SJSA1 (cell line): ENCODE data around the gene SIK3. TPM values are rescaled to one million over a fixed set of nuclear protein-coding genes. Genes with fewer than 3 reads are reported as not detected.
"Not testable (repeated sequence)": the region's sequence is repeated elsewhere in the genome, so short reads cannot be mapped to it uniquely, and the experiment has no call there.

Experiments
- DNase-seq, 2 experiments: peaks; one replicate each; pipeline ENCODE4 v3.0.0-alpha.2; 2015 to 2020; ENCODE audit warnings: low spot score in 2 of 2, low read depth in 1 of 2
- H3K27ac ChIP-seq: fragments of 250-450 bp; sonication (Bioruptor Pico); 2 replicates; pipeline ENCODE4 v1.5.1; 2020; ENCODE audit warnings: mild to moderate bottlenecking, moderate library complexity
- H3K27me3 ChIP-seq: fragments of 250-450 bp; sonication (Bioruptor Pico); replicated peaks from 2 replicates; pipeline ENCODE4 v1.5.1; 2020; ENCODE audit warnings: mild to moderate bottlenecking, moderate library complexity
- H3K36me3 ChIP-seq: fragments of 250-450 bp; sonication (Bioruptor Pico); 2 replicates; pipeline ENCODE4 v1.5.1; 2020; ENCODE audit warnings: mild to moderate bottlenecking
- H3K4me1 ChIP-seq: fragments of 250-450 bp; sonication (Bioruptor Pico); replicated peaks from 2 replicates; pipeline ENCODE4 v1.6.1; 2021; ENCODE audit warnings: mild to moderate bottlenecking
- H3K4me3 ChIP-seq: fragments of 250-450 bp; sonication (Bioruptor Pico); 2 replicates; pipeline ENCODE4 v1.5.1; 2020; ENCODE audit warnings: mild to moderate bottlenecking
- H3K9me3 ChIP-seq: fragments of 250-450 bp; sonication (Bioruptor Pico); replicated peaks from 2 replicates; pipeline ENCODE4 v1.5.1; 2020; ENCODE audit warnings: mild to moderate bottlenecking
- total RNA-seq: library from RNA; depleted of rRNA; stranded (reverse); fragments of >200 nt; shearing (Covaris generic); gene quantifications from 2 replicates; pipeline ENCODE4 v1.2.3, GENCODE V29; 2014

The SIK3 gene
- total RNA-seq, 1 experiment from 2014 or later = 8.7 TPM

- peak; percentile 50 to 77 for DNase-seq
- Histone ChIP-seq H3K27ac (peak overlapping the region; percentile 67), H3K4me3 (no peak overlapping the region), H3K9me3 (no peaks in the 10 kb centered on the region), H3K4me1 (peaks cover 28% of the 10 kb centered on the region), H3K27me3 (no peaks in the 10 kb centered on the region), H3K36me3 (no peaks in the 10 kb centered on the region)
These were observed 39.4 kb downstream of the SIK3 start for GRCh38 chr11:117058761-117059261.

GRCh38 chr11:117057727-117058126 is 40.5 kb downstream of the SIK3 start:
- no peak for DNase-seq
- no peaks in the 10 kb centered on the region for H3K9me3 ChIP-seq
- H3K36me3 ChIP-seq = no peaks in the 10 kb centered on the region
- H3K27me3 ChIP-seq = no peaks in the 10 kb centered on the region
- peaks cover 27% of the 10 kb centered on the region for H3K4me1 ChIP-seq
- H3K4me3 ChIP-seq = no peak overlapping the region
- no peak overlapping the region for H3K27ac ChIP-seq

- H3K9me3 ChIP-seq = no peaks in the 10 kb centered on the region
- H3K27me3 ChIP-seq = no peaks in the 10 kb centered on the region
- DNase-seq = no peak
- H3K4me3 ChIP-seq = no peak overlapping the region
- H3K36me3 ChIP-seq = no peaks in the 10 kb centered on the region
- peaks cover 30% of the 10 kb centered on the region for H3K4me1 ChIP-seq
- H3K27ac ChIP-seq = no peak overlapping the region
These were observed 40.9 kb downstream of the SIK3 start for GRCh38 chr11:117057317-117057716.

GRCh38 chr11:117055469-117055868 is 42.8 kb downstream of the SIK3 start:
- Histone ChIP-seq H3K4me1 (peaks cover 30% of the 10 kb centered on the region), H3K4me3 (no peak overlapping the region), H3K36me3 (no peaks in the 10 kb centered on the region), H3K27me3 (no peaks in the 10 kb centered on the region), H3K27ac (no peak overlapping the region), H3K9me3 (no peaks in the 10 kb centered on the region)
- no peak for DNase-seq

GRCh38 chr11:117054382-117054781 is 43.8 kb downstream of the SIK3 start:
- H3K9me3 ChIP-seq = no peaks in the 10 kb centered on the region
- H3K4me1 ChIP-seq = peaks cover 21% of the 10 kb centered on the region
- H3K27me3 ChIP-seq = no peaks in the 10 kb centered on the region
- DNase-seq = no peak
- no peaks in the 10 kb centered on the region for H3K36me3 ChIP-seq
- H3K27ac ChIP-seq = no peak overlapping the region
- no peak overlapping the region for H3K4me3 ChIP-seq

GRCh38 chr11:117052196-117053149 is 45.8 kb downstream of the SIK3 start:
- Histone ChIP-seq H3K9me3 (no peaks in the 10 kb centered on the region), H3K27me3 (no peaks in the 10 kb centered on the region), H3K36me3 (no peaks in the 10 kb centered on the region), H3K27ac (no peak overlapping the region), H3K4me1 (peaks cover 7% of the 10 kb centered on the region), H3K4me3 (no peak overlapping the region)
- DNase-seq = no peak

- H3K4me3 ChIP-seq, H3K36me3 ChIP-seq, H3K9me3 ChIP-seq, H3K27ac ChIP-seq, H3K27me3 ChIP-seq, H3K4me1 ChIP-seq, DNase-seq: not testable (repeated sequence)
These were observed 48.1 kb downstream of the SIK3 start for GRCh38 chr11:117050121-117050520.

- DNase-seq, H3K36me3 ChIP-seq, H3K4me3 ChIP-seq, H3K4me1 ChIP-seq, H3K27ac ChIP-seq, H3K27me3 ChIP-seq, H3K9me3 ChIP-seq: not testable (repeated sequence)
These were observed 51.6 kb downstream of the SIK3 start for GRCh38 chr11:117046627-117047026.

- Histone ChIP-seq H3K36me3 (no peaks in the 10 kb centered on the region), H3K4me3 (no peak overlapping the region), H3K9me3 (no peaks in the 10 kb centered on the region), H3K27me3 (no peaks in the 10 kb centered on the region), H3K27ac (no peak overlapping the region), H3K4me1 (no peaks in the 10 kb centered on the region)
- no peak for DNase-seq
These were observed 52.3 kb downstream of the SIK3 start for GRCh38 chr11:117045956-117046355.

- H3K9me3 ChIP-seq = no peaks in the 10 kb centered on the region
- H3K4me1 ChIP-seq = no peaks in the 10 kb centered on the region; the same call in 1 of the 2 replicates
- no peaks in the 10 kb centered on the region for H3K27me3 ChIP-seq
- no peak overlapping the region for H3K27ac ChIP-seq
- no peak overlapping the region for H3K4me3 ChIP-seq
- no peaks in the 10 kb centered on the region for H3K36me3 ChIP-seq
- DNase-seq = no peak
These were observed 53.0 kb downstream of the SIK3 start for GRCh38 chr11:117045196-117045595.

GRCh38 chr11:117044287-117045035 is 53.8 kb downstream of the SIK3 start:
- DNase-seq = no peak
- Histone ChIP-seq H3K27me3 (no peaks in the 10 kb centered on the region), H3K27ac (no peak overlapping the region), H3K4me1 (peaks cover 7% of the 10 kb centered on the region), H3K4me3 (no peak overlapping the region), H3K36me3 (no peaks in the 10 kb centered on the region), H3K9me3 (no peaks in the 10 kb centered on the region)

- no peaks in the 10 kb centered on the region for H3K9me3 ChIP-seq
- no peak overlapping the region for H3K4me3 ChIP-seq
- DNase-seq = no peak
- H3K27ac ChIP-seq = no peak overlapping the region
- peaks cover 7% of the 10 kb centered on the region for H3K4me1 ChIP-seq
- no peaks in the 10 kb centered on the region for H3K36me3 ChIP-seq
- no peaks in the 10 kb centered on the region for H3K27me3 ChIP-seq
These were observed 55.5 kb downstream of the SIK3 start for GRCh38 chr11:117042689-117043088.

- Histone ChIP-seq H3K36me3 (no peaks in the 10 kb centered on the region), H3K4me1 (peaks cover 7% of the 10 kb centered on the region), H3K27ac (no peak overlapping the region), H3K9me3 (no peaks in the 10 kb centered on the region), H3K4me3 (no peak overlapping the region), H3K27me3 (no peaks in the 10 kb centered on the region)
- DNase-seq = no peak
These were observed 58.3 kb downstream of the SIK3 start for GRCh38 chr11:117039900-117040299.

GRCh38 chr11:117039270-117039669 is 59.0 kb downstream of the SIK3 start:
- H3K27ac ChIP-seq = no peak overlapping the region
- H3K27me3 ChIP-seq = no peaks in the 10 kb centered on the region
- H3K9me3 ChIP-seq = no peaks in the 10 kb centered on the region
- H3K4me1 ChIP-seq = peaks cover 7% of the 10 kb centered on the region
- no peak for DNase-seq
- H3K4me3 ChIP-seq = no peak overlapping the region
- no peaks in the 10 kb centered on the region for H3K36me3 ChIP-seq
